Lower leg skin (tissue), 4 donors: Measurements from ENCODE around the gene PEDS1. TPM values are rescaled to one million over a fixed set of nuclear protein-coding genes. Genes with fewer than 3 reads are reported as not detected.

Experiments used
- DNase-seq, 2 donors: peaks; one replicate each; pipeline ENCODE4 v3.0.0-alpha.2; 2019; ENCODE audit warnings: low spot score in 2 of 2
- H3K4me3 ChIP-seq: fragments of 200-600 bp; sonication (generic); 2 replicates; pipeline ENCODE4 v1.5.1; 2017; ENCODE audit warnings: mild to moderate bottlenecking, low read depth; ENCODE audit not compliant: poor library complexity, severe bottlenecking
- CTCF ChIP-seq, 3 donors: fragments of 450-650 bp; IDR thresholded peaks; one replicate each; pipeline ENCODE4 v1.5.1; 2016; ENCODE audit warnings: antibody characterized with exemption in 3 of 3, mild to moderate bottlenecking in 3 of 3, moderate library complexity in 2 of 3
- POLR2A ChIP-seq, 2 donors: fragments of 450-650 bp; IDR thresholded peaks; one replicate each; pipeline ENCODE4 v1.6.1; 2016 to 2017; ENCODE audit warnings: antibody characterized with exemption in 2 of 2, mild to moderate bottlenecking in 1 of 2, moderate library complexity in 1 of 2
- WGBS, 2 donors: methylation state at CpG; one replicate each; pipeline ENCODE4 v1.1.5; 2018; 5-methylcytosine and 5-hydroxymethylcytosine counted together
- intact Hi-C: fragments of 100-400 bp; cut with DNase I; formaldehyde crosslinking; loops from one replicate; pipeline ENCODE4 v1.15.0; 2023; ENCODE audit warnings: low total_unique reads
- total RNA-seq, 4 donors: library from RNA; depleted of rRNA; stranded (reverse); fragments of >200 nt; gene quantifications; one replicate each; pipeline ENCODE4 v1.1.0, GENCODE V29; 2016

Gene PEDS1
- total RNA-seq, 4 donors from 2014 or later, result 47.3 to 69.3 (median 59.6) TPM

- DNase-seq, result peak in 1 of 2 donors; percentile 84
- 86 to 88% methylated on average over 19 of the region's 19 CpGs for WGBS, 2 donors
- no peak for TF ChIP-seq POLR2A (IDR thresholded peaks at IDR 0.05)
- no peak for TF ChIP-seq CTCF (IDR thresholded peaks at IDR 0.05)
- intact Hi-C loops, result no loop called here
- H3K4me3 ChIP-seq, result no peak overlapping the region
Measured at GRCh38 chr20:50116368-50116999, 37.0 kb downstream of the PEDS1 start.

- intact Hi-C loops, result no loop called here
- WGBS, 2 donors, result 1% methylated on average over 24 of the region's 24 CpGs
- peak; percentile 97 to 99 for DNase-seq
- no peak for TF ChIP-seq CTCF (IDR thresholded peaks at IDR 0.05)
- no peak for TF ChIP-seq POLR2A (IDR thresholded peaks at IDR 0.05)
- peak overlapping the region; percentile 15 for H3K4me3 ChIP-seq
Measured at GRCh38 chr20:50115591-50116367, 37.7 kb downstream of the PEDS1 start.

GRCh38 chr20:50115041-50115512 lies 38.4 kb downstream of the PEDS1 start:
- peak in 1 of 2 donors; percentile 71 for DNase-seq
- intact Hi-C loops, result no loop called here
- TF ChIP-seq POLR2A (IDR thresholded peaks at IDR 0.05), result no peak
- TF ChIP-seq CTCF (IDR thresholded peaks at IDR 0.05), result no peak
- WGBS, 2 donors, result 58 to 63% methylated on average over 6 of the region's 6 CpGs
- H3K4me3 ChIP-seq, result no peak overlapping the region

- TF ChIP-seq POLR2A (IDR thresholded peaks at IDR 0.05), result no peak
- intact Hi-C loops, result no loop called here
- WGBS, 2 donors, result 14 to 15% methylated on average over 11 of the region's 11 CpGs
- H3K4me3 ChIP-seq, result peak overlapping the region; percentile 96
- DNase-seq, result no peak
Measured at GRCh38 chr20:50113420-50114224, 39.9 kb downstream of the PEDS1 start.

GRCh38 chr20:50112512-50113419 lies 40.8 kb downstream of the PEDS1 start, which contains the start of gene UBE2V1:
TSS of gene UBE2V1 (minus strand) at chr20:50113150. CDS start at chr20:50113128, 22 bp downstream.
- WGBS, 2 donors, result 0 to 1% methylated on average over 30 to 37 of the region's 70 CpGs

More at GRCh38 chr20:50112512-50113419, 40.8 kb downstream of the PEDS1 start, which contains the start of gene UBE2V1:
- intact Hi-C loops, result no loop called here
- H3K4me3 ChIP-seq, result peak within 1 kb of the TSS; percentile 96
- no peak for TF ChIP-seq CTCF (IDR thresholded peaks at IDR 0.05)
- peak in 1 of 2 donors; percentile 21 for TF ChIP-seq POLR2A (IDR thresholded peaks at IDR 0.05)
- peak; percentile 88 to 98 for DNase-seq
